Gastroesophageal sphincter (tissue), 3 donors: ENCODE data around the gene PARD3.

Experiments used
- POLR2A ChIP-seq, 2 donors: fragments of 450-650 bp; IDR thresholded peaks; one replicate each; pipeline ENCODE4 v1.6.1; 2017; ENCODE audit warnings: antibody characterized with exemption in 2 of 2, mild to moderate bottlenecking in 2 of 2, moderate library complexity in 1 of 2
- TF ChIP-seq, protein P1 (sequence below), 4 experiments: fragments of 200-600 bp in 2 of 4; fragments of 450-650 bp in 2 of 4; sonication (generic) in 1 of 4; IDR thresholded peaks; one replicate each; pipeline ENCODE4 v1.5.1; 2017 to 2019; ENCODE audit warnings: antibody characterized with exemption in 4 of 4, mild to moderate bottlenecking in 2 of 4, moderate library complexity in 2 of 4

DNA sequence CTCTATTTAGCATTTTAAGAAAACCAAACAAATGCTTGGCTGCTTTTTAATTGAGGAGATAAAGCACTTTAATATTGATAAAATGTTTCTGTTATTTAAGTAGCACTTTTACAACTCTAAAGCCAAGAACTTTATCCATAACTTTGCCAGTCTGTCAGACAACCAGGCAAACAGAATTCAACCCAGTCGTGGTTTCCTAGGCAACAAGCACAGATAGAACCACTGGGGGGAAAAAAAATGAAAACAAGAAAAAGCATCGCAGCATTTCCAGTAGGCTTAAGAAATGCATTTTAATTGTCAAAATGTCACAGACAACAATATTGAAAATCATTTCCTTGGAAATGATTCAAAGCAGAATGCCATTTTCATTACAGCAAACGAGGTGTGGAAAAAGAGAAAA lies 323.4 kb downstream of the PARD3 start:
- TF ChIP-seq, protein P1, sequence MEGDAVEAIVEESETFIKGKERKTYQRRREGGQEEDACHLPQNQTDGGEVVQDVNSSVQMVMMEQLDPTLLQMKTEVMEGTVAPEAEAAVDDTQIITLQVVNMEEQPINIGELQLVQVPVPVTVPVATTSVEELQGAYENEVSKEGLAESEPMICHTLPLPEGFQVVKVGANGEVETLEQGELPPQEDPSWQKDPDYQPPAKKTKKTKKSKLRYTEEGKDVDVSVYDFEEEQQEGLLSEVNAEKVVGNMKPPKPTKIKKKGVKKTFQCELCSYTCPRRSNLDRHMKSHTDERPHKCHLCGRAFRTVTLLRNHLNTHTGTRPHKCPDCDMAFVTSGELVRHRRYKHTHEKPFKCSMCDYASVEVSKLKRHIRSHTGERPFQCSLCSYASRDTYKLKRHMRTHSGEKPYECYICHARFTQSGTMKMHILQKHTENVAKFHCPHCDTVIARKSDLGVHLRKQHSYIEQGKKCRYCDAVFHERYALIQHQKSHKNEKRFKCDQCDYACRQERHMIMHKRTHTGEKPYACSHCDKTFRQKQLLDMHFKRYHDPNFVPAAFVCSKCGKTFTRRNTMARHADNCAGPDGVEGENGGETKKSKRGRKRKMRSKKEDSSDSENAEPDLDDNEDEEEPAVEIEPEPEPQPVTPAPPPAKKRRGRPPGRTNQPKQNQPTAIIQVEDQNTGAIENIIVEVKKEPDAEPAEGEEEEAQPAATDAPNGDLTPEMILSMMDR (IDR thresholded peaks at IDR 0.05) = no peak
- TF ChIP-seq POLR2A (IDR thresholded peaks at IDR 0.05) = no peak
